ENCODE data around the gene VRTN. TPM values are rescaled to one million over a fixed set of nuclear protein-coding genes. Genes with fewer than 3 reads are reported as not detected.
"Not testable (repeated sequence)": the region's sequence is repeated elsewhere in the genome, so short reads cannot be mapped to it uniquely, and the experiment has no call there.

The VRTN gene
- total and polyA plus RNA-seq, 4 donors, result not detected

DNA sequence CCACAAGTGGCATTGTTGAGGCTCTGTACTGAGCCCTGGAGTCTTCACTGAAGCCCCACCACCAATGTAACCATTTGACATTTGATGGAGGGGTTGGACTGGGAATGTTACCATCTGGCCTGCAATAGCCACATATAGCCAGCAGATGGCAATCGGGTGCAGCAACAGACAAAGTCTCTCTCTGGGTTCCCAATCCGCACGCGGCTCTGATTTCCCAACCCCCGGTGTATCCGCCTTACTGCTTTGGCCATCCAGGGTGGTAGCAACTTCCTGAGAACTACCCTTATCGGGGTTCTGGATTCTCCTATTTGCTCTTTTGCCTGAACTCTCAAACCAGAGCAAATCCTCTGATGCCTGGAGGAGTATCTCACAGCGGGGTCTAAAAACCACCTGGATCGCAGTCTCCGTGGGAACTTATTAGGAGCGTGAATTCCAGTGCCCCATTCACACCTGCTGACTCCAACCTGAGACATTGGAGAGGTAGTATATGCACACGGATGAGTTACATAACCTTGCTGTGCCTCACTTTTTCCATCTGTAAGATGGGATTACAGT is 14.2 kb downstream of the VRTN start:
- peak; percentile 53 to 94 (median 62) for DNase-seq (ENCODE audit: low read depth in 4 of 6, low spot score in 6 of 6)

DNA sequence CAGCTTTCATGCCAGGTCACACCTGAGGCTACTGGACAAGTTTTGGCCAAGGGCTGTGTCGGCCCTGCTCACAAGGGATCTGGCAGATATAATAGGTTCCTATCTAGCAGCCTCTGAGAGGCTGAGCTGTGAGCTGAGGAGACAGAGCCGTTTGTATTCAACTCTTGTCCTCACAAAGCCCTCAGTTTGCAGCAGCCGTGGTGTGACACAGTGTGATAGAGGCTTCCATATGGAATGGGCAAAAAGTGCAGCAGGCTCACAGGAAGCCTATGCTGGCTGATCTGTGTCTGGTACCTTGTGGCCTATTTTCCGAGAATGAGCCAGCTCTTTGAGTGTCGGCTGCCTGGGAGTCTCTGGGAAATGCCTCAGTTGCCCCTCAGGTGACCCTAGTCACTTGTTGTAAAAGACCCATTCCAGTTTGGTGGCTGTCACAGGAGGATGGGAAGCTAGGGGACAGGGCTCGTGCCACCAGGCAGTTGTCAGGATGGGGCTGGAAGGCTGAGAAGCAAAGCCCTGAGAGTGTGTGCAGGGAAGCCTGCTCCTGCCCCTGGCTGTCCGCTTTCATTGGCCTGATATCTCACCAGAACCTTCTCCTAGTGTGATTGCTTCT is 16.1 kb downstream of the VRTN start:
- Histone ChIP-seq H3K9me3 (ENCODE audit: control insufficient read depth, insufficient read depth, low read length) (no peaks in the 10 kb centered on the region), H3K27me3 (ENCODE audit: control insufficient read depth, insufficient read depth, low read length) (no peaks in the 10 kb centered on the region), H3K27ac (ENCODE audit: low read depth, low read length) (no peak overlapping the region), H3K4me1 (ENCODE audit: control insufficient read depth, insufficient read depth, low read length) (peaks cover 9% of the 10 kb centered on the region), H3K36me3 (ENCODE audit: control insufficient read depth, insufficient read depth, low read length) (no peaks in the 10 kb centered on the region), H3K4me3 (ENCODE audit: low read depth, low read length) (no peak overlapping the region)
- 30% methylated on average over 6 of the region's 7 CpGs for WGBS (ENCODE audit: insufficient coverage)
- DNase-seq (ENCODE audit: low read depth in 4 of 6, low spot score in 6 of 6), result peak in 4 of 6 donors; percentile 7 to 70 (median 45)

More for the DNA sequence above, 14.2 kb downstream of the VRTN start:
- Histone ChIP-seq H3K36me3 (ENCODE audit: control insufficient read depth, insufficient read depth, low read length) (no peaks in the 10 kb centered on the region), H3K27ac (ENCODE audit: low read depth, low read length) (no peak overlapping the region), H3K27me3 (ENCODE audit: control insufficient read depth, insufficient read depth, low read length) (no peaks in the 10 kb centered on the region), H3K4me1 (ENCODE audit: control insufficient read depth, insufficient read depth, low read length) (peaks cover 9% of the 10 kb centered on the region), H3K4me3 (ENCODE audit: low read depth, low read length) (no peak overlapping the region), H3K9me3 (ENCODE audit: control insufficient read depth, insufficient read depth, low read length) (no peaks in the 10 kb centered on the region)
- 29% methylated on average over 10 of the region's 12 CpGs for WGBS (ENCODE audit: insufficient coverage)

GRCh38 chr14:74368026-74368425 is 19.8 kb downstream of the VRTN start:
- H3K27me3 ChIP-seq (ENCODE audit: control insufficient read depth, insufficient read depth, low read length), result no peaks in the 10 kb centered on the region
- no peak overlapping the region for H3K27ac ChIP-seq (ENCODE audit: low read depth, low read length)
- WGBS (ENCODE audit: insufficient coverage), result 92% methylated on average over 5 of the region's 6 CpGs
- H3K9me3 ChIP-seq (ENCODE audit: control insufficient read depth, insufficient read depth, low read length), result no peaks in the 10 kb centered on the region
- no peaks in the 10 kb centered on the region for H3K36me3 ChIP-seq (ENCODE audit: control insufficient read depth, insufficient read depth, low read length)
- no peak for DNase-seq (ENCODE audit: low read depth in 4 of 6, low spot score in 6 of 6)
- H3K4me3 ChIP-seq (ENCODE audit: low read depth, low read length), result no peak overlapping the region
- peaks cover 9% of the 10 kb centered on the region for H3K4me1 ChIP-seq (ENCODE audit: control insufficient read depth, insufficient read depth, low read length)

- no peak for DNase-seq (ENCODE audit: low read depth in 4 of 6, low spot score in 6 of 6)
- WGBS (ENCODE audit: insufficient coverage), result 78% methylated on average over 4 of the region's 8 CpGs
- Histone ChIP-seq H3K9me3 (ENCODE audit: control insufficient read depth, insufficient read depth, low read length) (no peaks in the 10 kb centered on the region), H3K4me1 (ENCODE audit: control insufficient read depth, insufficient read depth, low read length) (peaks cover 9% of the 10 kb centered on the region), H3K27ac (ENCODE audit: low read depth, low read length) (no peak overlapping the region), H3K4me3 (ENCODE audit: low read depth, low read length) (no peak overlapping the region), H3K27me3 (ENCODE audit: control insufficient read depth, insufficient read depth, low read length) (no peaks in the 10 kb centered on the region), H3K36me3 (ENCODE audit: control insufficient read depth, insufficient read depth, low read length) (no peaks in the 10 kb centered on the region)
Measured at GRCh38 chr14:74368441-74368840, 20.2 kb downstream of the VRTN start.

GRCh38 chr14:74377976-74378690 is 29.9 kb downstream of the VRTN start:
- Histone ChIP-seq H3K27ac (ENCODE audit: low read depth, low read length) (no peak overlapping the region), H3K4me3 (ENCODE audit: low read depth, low read length) (no peak overlapping the region), H3K36me3 (ENCODE audit: control insufficient read depth, insufficient read depth, low read length) (no peaks in the 10 kb centered on the region), H3K27me3 (ENCODE audit: control insufficient read depth, insufficient read depth, low read length) (no peaks in the 10 kb centered on the region), H3K4me1 (ENCODE audit: control insufficient read depth, insufficient read depth, low read length) (no peaks in the 10 kb centered on the region), H3K9me3 (ENCODE audit: control insufficient read depth, insufficient read depth, low read length) (no peaks in the 10 kb centered on the region)
- no peak for DNase-seq (ENCODE audit: low read depth in 4 of 6, low spot score in 6 of 6)
- 95% methylated on average over 26 of the region's 38 CpGs for WGBS (ENCODE audit: insufficient coverage)

DNA sequence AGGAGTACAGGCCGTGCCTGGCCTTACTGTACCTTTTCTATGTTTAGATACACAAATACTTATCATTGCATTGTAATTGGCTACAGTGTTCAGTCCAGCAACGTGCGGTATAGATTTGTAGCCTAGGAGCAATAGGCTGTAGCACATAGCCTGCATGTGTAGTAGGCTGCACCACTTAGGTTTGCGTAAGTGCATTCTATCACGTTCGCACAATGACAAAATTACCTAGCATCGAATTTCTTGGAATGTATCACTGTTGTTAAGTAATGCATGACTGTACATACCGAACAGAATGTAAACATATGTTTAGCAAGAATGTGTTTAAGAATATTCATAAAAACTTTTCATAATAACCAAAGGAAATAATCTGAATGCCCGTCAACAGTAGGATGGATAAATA is 31.9 kb downstream of the VRTN start:
- Histone ChIP-seq H3K4me1 (ENCODE audit: control insufficient read depth, insufficient read depth, low read length) (no peaks in the 10 kb centered on the region), H3K27me3 (ENCODE audit: control insufficient read depth, insufficient read depth, low read length) (no peaks in the 10 kb centered on the region), H3K9me3 (ENCODE audit: control insufficient read depth, insufficient read depth, low read length) (no peaks in the 10 kb centered on the region), H3K36me3 (ENCODE audit: control insufficient read depth, insufficient read depth, low read length) (no peaks in the 10 kb centered on the region), H3K4me3 (ENCODE audit: low read depth, low read length) (no peak overlapping the region), H3K27ac (ENCODE audit: low read depth, low read length) (no peak overlapping the region)
- 90% methylated on average over 2 of the region's 9 CpGs for WGBS (ENCODE audit: insufficient coverage)
- no peak for DNase-seq (ENCODE audit: low read depth in 4 of 6, low spot score in 6 of 6)

GRCh38 chr14:74380845-74381244 is 32.6 kb downstream of the VRTN start:
- Histone ChIP-seq H3K9me3 (ENCODE audit: control insufficient read depth, insufficient read depth, low read length) (no peaks in the 10 kb centered on the region), H3K27me3 (ENCODE audit: control insufficient read depth, insufficient read depth, low read length) (no peaks in the 10 kb centered on the region), H3K36me3 (ENCODE audit: control insufficient read depth, insufficient read depth, low read length) (no peaks in the 10 kb centered on the region), H3K4me3 (ENCODE audit: low read depth, low read length) (no peak overlapping the region), H3K4me1 (ENCODE audit: control insufficient read depth, insufficient read depth, low read length) (no peaks in the 10 kb centered on the region), H3K27ac (ENCODE audit: low read depth, low read length) (no peak overlapping the region)
- DNase-seq (ENCODE audit: low read depth in 4 of 6, low spot score in 6 of 6), result no peak
- whole genome bisulfite sequencing (ENCODE audit: insufficient coverage), result 82% methylated on average over 13 of the region's 13 CpGs

DNA sequence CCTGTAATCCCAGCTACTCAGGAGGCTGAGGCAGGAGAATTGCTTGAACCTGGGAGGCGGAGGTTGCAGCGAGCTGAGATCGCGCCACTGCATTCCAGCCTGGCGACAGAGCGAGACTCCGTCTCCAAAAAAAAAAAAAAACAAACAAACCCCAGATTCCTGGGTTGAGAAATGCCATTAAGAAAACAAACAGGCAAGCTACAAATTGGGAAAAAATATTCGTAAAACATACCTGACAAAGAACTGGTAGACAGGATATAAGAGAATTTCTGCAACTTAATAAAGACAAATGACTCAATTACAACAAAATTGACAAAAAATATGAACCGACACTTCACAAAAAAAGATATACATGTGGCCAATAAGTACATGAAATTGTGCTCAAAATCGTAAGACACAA is 33.3 kb downstream of the VRTN start:
- H3K4me1 ChIP-seq (ENCODE audit: control insufficient read depth, insufficient read depth, low read length); H3K27me3 ChIP-seq (ENCODE audit: control insufficient read depth, insufficient read depth, low read length); H3K4me3 ChIP-seq (ENCODE audit: low read depth, low read length); H3K9me3 ChIP-seq (ENCODE audit: control insufficient read depth, insufficient read depth, low read length); DNase-seq (ENCODE audit: low read depth in 4 of 6, low spot score in 6 of 6); H3K27ac ChIP-seq (ENCODE audit: low read depth, low read length); H3K36me3 ChIP-seq (ENCODE audit: control insufficient read depth, insufficient read depth, low read length): not testable (repeated sequence)
- no CpG with 5 or more reads among the region's 10 CpGs for WGBS (ENCODE audit: insufficient coverage)

- no peaks in the 10 kb centered on the region for H3K9me3 ChIP-seq (ENCODE audit: control insufficient read depth, insufficient read depth, low read length)
- 83% methylated on average over 1 of the region's 4 CpGs for WGBS (ENCODE audit: insufficient coverage)
- H3K27me3 ChIP-seq (ENCODE audit: control insufficient read depth, insufficient read depth, low read length), result no peaks in the 10 kb centered on the region
- no peak overlapping the region for H3K27ac ChIP-seq (ENCODE audit: low read depth, low read length)
- no peak for DNase-seq (ENCODE audit: low read depth in 4 of 6, low spot score in 6 of 6)
- H3K4me1 ChIP-seq (ENCODE audit: control insufficient read depth, insufficient read depth, low read length), result no peaks in the 10 kb centered on the region
- no peak overlapping the region for H3K4me3 ChIP-seq (ENCODE audit: low read depth, low read length)
- no peaks in the 10 kb centered on the region for H3K36me3 ChIP-seq (ENCODE audit: control insufficient read depth, insufficient read depth, low read length)
Measured at GRCh38 chr14:74382231-74382630, 34.0 kb downstream of the VRTN start.

DNA sequence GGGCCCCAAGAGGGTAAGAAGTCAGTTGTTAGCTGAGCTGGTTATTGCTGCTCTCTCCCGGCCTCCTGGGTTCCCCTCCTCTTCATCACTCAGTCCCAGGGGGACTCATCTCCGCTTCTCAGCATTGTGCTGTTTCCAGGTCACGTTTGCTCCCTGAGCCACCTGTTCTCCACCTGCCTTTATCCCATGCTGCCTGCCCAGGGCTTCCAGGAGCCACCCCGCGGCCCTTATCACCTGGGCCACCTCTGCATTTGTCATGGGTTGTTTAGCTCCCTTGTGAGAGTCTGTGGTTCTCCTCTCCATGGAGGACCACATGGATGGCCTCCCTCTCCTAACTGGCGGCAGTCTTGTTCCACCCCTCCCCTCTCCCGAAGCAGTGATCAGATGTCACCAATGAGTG is 41.7 kb downstream of the VRTN start:
- Histone ChIP-seq H3K4me3 (ENCODE audit: low read depth, low read length) (no peak overlapping the region), H3K27ac (ENCODE audit: low read depth, low read length) (no peak overlapping the region), H3K9me3 (ENCODE audit: control insufficient read depth, insufficient read depth, low read length) (no peaks in the 10 kb centered on the region), H3K36me3 (ENCODE audit: control insufficient read depth, insufficient read depth, low read length) (no peaks in the 10 kb centered on the region), H3K27me3 (ENCODE audit: control insufficient read depth, insufficient read depth, low read length) (no peaks in the 10 kb centered on the region), H3K4me1 (ENCODE audit: control insufficient read depth, insufficient read depth, low read length) (no peaks in the 10 kb centered on the region)
- WGBS (ENCODE audit: insufficient coverage), result 78% methylated on average over 5 of the region's 7 CpGs
- DNase-seq (ENCODE audit: low read depth in 4 of 6, low spot score in 6 of 6), result no peak
